ENCODE results near the gene BRIP1.

DNA sequence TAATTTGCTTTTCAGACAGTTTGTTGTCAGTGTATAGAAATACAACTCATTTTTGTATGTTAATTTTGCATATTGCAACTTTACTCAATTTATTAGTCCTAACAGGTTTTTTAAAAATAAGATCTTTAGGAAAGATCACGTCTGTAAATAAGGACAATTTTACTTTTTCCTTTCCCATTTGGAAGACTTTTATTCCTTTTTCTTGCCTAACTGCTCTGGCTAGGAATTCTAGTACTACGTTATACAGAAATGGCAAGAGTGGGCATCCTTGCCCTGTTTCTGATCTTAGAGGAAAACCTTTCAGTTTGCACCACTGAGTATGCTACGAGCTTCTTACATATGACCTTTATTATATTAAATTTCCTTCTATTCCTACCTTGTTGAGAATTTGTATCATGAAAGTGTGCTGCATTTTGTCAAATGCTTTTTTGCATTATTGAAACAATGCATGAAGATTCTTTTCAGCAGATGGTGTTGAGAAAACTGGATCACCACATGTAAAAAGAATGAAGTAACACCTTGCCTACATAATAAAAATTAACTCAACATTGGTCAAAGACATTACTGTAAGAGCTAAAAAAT, 113.4 kb downstream of the BRIP1 start:
- TF ChIP-seq TAF1 (IDR thresholded peaks at IDR 0.05; ENCODE audit: borderline replicate concordance, low read depth, low read length) (no peak), POLR2A (IDR thresholded peaks at IDR 0.05; ENCODE audit: low read depth, low read length) (no peak), POLR2AphosphoS5 (IDR thresholded peaks at IDR 0.05; ENCODE audit: low read depth, low read length) (no peak)
